Lower lobe of right lung (tissue), 2 donors: Measurements from ENCODE around the gene USP54. TPM values are rescaled to one million over a fixed set of nuclear protein-coding genes. Genes with fewer than 3 reads are reported as not detected.

Source experiments
- ATAC-seq, 2 donors: fragments of 200-7000 bp; cut with Tn5 transposase; one replicate each; pipeline ENCODE4 v1.9.1; 2020 to 2022; ENCODE audit warnings: mild to moderate bottlenecking in 2 of 2, moderate library complexity in 2 of 2
- DNase-seq: peaks from one replicate; pipeline ENCODE4 v3.0.0-alpha.2; 2020
- H3K27ac ChIP-seq: fragments of 200-600 bp; one replicate; pipeline ENCODE4 v1.8.0; 2022
- H3K27me3 ChIP-seq: fragments of 200-600 bp; one replicate; pipeline ENCODE4 v1.8.0; 2022; ENCODE audit warnings: low read depth
- H3K36me3 ChIP-seq: fragments of 200-600 bp; one replicate; pipeline ENCODE4 v1.8.0; 2022; ENCODE audit warnings: mild to moderate bottlenecking
- H3K4me1 ChIP-seq: fragments of 200-600 bp; one replicate; pipeline ENCODE4 v1.8.0; 2022
- H3K4me3 ChIP-seq: fragments of 200-600 bp; one replicate; pipeline ENCODE4 v1.8.0; 2022; ENCODE audit warnings: mild to moderate bottlenecking
- H3K9me3 ChIP-seq: fragments of 200-600 bp; one replicate; pipeline ENCODE4 v1.8.0; 2022
- CTCF ChIP-seq: fragments of 200-600 bp; IDR thresholded peaks from one replicate; pipeline ENCODE4 v1.8.0; 2022; ENCODE audit warnings: antibody characterized with exemption, mild to moderate bottlenecking
- intact Hi-C: fragments of 100-400 bp; cut with DNase I; formaldehyde crosslinking; loops from one replicate; pipeline ENCODE4 v1.11.0; 2022
- total RNA-seq: library from RNA; stranded (reverse); fragmentation: NEBNext Ultra II Directional; extraction: Animal tissue kit (Norgen Biotek cat#: 25700); gene quantifications from one replicate; pipeline ENCODE4 v1.2.1, GENCODE V29; 2021
- donor health status: DM: no; HTN: yes; CAD: no; lungs with severe emphysema.

The USP54 gene
- total RNA-seq, 1 donor from 2014 or later, result 97.4 TPM

- H3K27ac ChIP-seq, result no peak overlapping the region
- intact Hi-C loops, result no loop called here
- H3K36me3 ChIP-seq, result peaks cover 10% of the 10 kb centered on the region
- no peaks in the 10 kb centered on the region for H3K27me3 ChIP-seq
- H3K9me3 ChIP-seq, result no peaks in the 10 kb centered on the region
- no peak for TF ChIP-seq CTCF
- no peak overlapping the region for H3K4me3 ChIP-seq
- no peak for DNase-seq
- ATAC-seq, result no peak
- H3K4me1 ChIP-seq, result peaks cover 7% of the 10 kb centered on the region
Measured at GRCh38 chr10:73485320-73485719, 105.8 kb downstream of the USP54 start.

- no peaks in the 10 kb centered on the region for H3K27me3 ChIP-seq
- peaks cover 46% of the 10 kb centered on the region for H3K36me3 ChIP-seq
- H3K27ac ChIP-seq, result no peak overlapping the region
- no peaks in the 10 kb centered on the region for H3K4me1 ChIP-seq
- H3K4me3 ChIP-seq, result no peak overlapping the region
- TF ChIP-seq CTCF, result no peak
- intact Hi-C loops, result no loop called here
- ATAC-seq (no peak), DNase-seq (no peak)
- H3K9me3 ChIP-seq, result no peaks in the 10 kb centered on the region
Measured at GRCh38 chr10:73480158-73480557, 111.0 kb downstream of the USP54 start.

DNA sequence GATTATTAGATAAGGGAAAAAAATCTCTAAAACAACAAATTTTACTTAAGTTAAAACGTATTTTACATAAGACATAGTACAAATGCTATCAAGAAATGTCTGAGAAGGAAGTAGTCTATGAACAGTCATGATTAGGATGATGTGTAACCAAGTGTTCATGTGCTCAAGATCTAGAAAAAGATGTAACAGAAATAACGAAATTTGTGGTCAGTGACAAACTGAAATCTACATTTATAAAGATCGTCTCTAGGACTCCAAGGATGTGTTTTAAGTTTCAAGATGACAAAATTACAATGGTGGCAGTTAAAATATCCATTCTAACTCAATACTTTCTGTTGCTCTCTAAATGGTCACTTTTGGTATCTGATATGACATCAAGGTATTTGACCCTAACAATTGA is 112.5 kb downstream of the USP54 start:
- Histone ChIP-seq H3K27me3 (no peaks in the 10 kb centered on the region), H3K4me1 (no peaks in the 10 kb centered on the region), H3K36me3 (peaks cover 61% of the 10 kb centered on the region), H3K9me3 (no peaks in the 10 kb centered on the region), H3K4me3 (no peak overlapping the region), H3K27ac (no peak overlapping the region)
- ATAC-seq, result no peak
- TF ChIP-seq CTCF, result no peak
- no peak for DNase-seq
- intact Hi-C loops, result no loop called here

- ATAC-seq, result no peak
- Histone ChIP-seq H3K27ac (no peak overlapping the region), H3K4me3 (no peak overlapping the region)
Measured at GRCh38 chr10:73471226-73471625, 119.9 kb downstream of the USP54 start.

GRCh38 chr10:73469579-73469978 is 121.6 kb downstream of the USP54 start:
- intact Hi-C loops, result no loop called here
- DNase-seq, result no peak
- Histone ChIP-seq H3K4me3 (no peak overlapping the region), H3K4me1 (no peaks in the 10 kb centered on the region), H3K9me3 (no peaks in the 10 kb centered on the region), H3K27ac (no peak overlapping the region), H3K27me3 (no peaks in the 10 kb centered on the region), H3K36me3 (peaks cover 98% of the 10 kb centered on the region)
- TF ChIP-seq CTCF, result no peak
- ATAC-seq, result no peak

More at GRCh38 chr10:73471226-73471625, 119.9 kb downstream of the USP54 start:
- intact Hi-C loops, result no loop called here
- Histone ChIP-seq H3K4me1 (no peaks in the 10 kb centered on the region), H3K9me3 (no peaks in the 10 kb centered on the region), H3K27me3 (no peaks in the 10 kb centered on the region), H3K36me3 (peaks cover 98% of the 10 kb centered on the region)
- no peak for TF ChIP-seq CTCF
- DNase-seq, result no peak

- peaks cover 86% of the 10 kb centered on the region for H3K36me3 ChIP-seq
Measured at GRCh38 chr10:73467206-73467605, 123.9 kb downstream of the USP54 start.

More at GRCh38 chr10:73467206-73467605, 123.9 kb downstream of the USP54 start:
- no peak overlapping the region for H3K4me3 ChIP-seq
- H3K27me3 ChIP-seq, result no peaks in the 10 kb centered on the region
- no peak for ATAC-seq
- DNase-seq, result no peak
- H3K4me1 ChIP-seq, result no peaks in the 10 kb centered on the region
- H3K9me3 ChIP-seq, result no peaks in the 10 kb centered on the region
- H3K27ac ChIP-seq, result no peak overlapping the region
- intact Hi-C loops, result no loop called here
- no peak for TF ChIP-seq CTCF
